ENCODE results near the gene ROR2. TPM values are rescaled to one million over a fixed set of nuclear protein-coding genes. Genes with fewer than 3 reads are reported as not detected.

Gene ROR2
- total and polyA plus RNA-seq, 2 of the 8 experiments (the other 6 are each of a cell fraction or from before 2014, with no cell fraction given): 2.7 to 4.3 TPM

DNA sequence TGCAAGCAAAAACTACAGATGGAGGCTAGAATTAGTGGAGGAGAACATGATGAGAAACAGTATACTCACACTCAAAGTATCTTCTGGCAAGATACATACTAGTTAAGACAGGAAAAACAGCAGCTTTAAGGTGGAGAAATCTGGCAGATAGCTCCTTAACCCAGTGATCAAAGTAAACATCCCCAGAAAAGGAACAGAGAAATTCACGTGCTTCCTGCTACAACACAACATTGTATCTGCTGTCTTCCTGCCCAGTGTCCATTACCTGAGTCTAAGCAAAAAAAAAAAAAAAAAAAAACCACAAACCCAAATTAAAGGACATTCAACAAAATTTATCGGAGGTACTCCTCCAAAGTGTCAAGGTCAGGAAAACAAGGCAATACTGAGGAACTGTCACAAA, 38.4 kb downstream of the ROR2 start:
- H4K20me1 ChIP-seq (replicated peaks in 1 of 2; ENCODE audit: control insufficient read depth in 1 of 2, insufficient read depth in 2 of 2, low read length in 2 of 2): peaks cover 0 to 2% of the 10 kb centered on the region in 2 experiments
- no peak overlapping the region for H3K9ac ChIP-seq (replicated peaks in 1 of 4; ENCODE audit: extremely low read depth in 1 of 4, low read depth in 3 of 4, low read length in 3 of 4)
- H2BK120ac ChIP-seq (replicated peaks; ENCODE audit: low read depth, low read length): no peak overlapping the region
- no peak overlapping the region for H3K4me3 ChIP-seq (ENCODE audit: extremely low read depth in 1 of 4, insufficient read depth in 2 of 4, low read depth in 3 of 4, low read length in 4 of 4)
- no peaks in the 10 kb centered on the region for H3K79me1 ChIP-seq (ENCODE audit: low read depth, low read length)
- no peak overlapping the region for H3K14ac ChIP-seq (ENCODE audit: insufficient read length)
- CTCF ChIA-PET (ENCODE audit: partially characterized antibody): interaction anchor here (1.0 kb wide), 1 partner anchor 42 kb away, joined by 4 read pairs; no protein-coding TSS in a partner anchor
- H2BK5ac ChIP-seq (ENCODE audit: low read depth, low read length): no peak overlapping the region
- FAIRE-seq (no peak), DNase-seq (ENCODE audit: low read depth in 1 of 2, low spot score in 2 of 2) (no peak)
- no peaks in the 10 kb centered on the region for H3K36me3 ChIP-seq (ENCODE audit: control insufficient read depth in 2 of 4, insufficient read depth in 4 of 4, low read length in 3 of 4)
- H3K79me2 ChIP-seq (ENCODE audit: control insufficient read depth in 1 of 2, insufficient read depth in 2 of 2, low read length in 2 of 2): no peaks in the 10 kb centered on the region
- no peak overlapping the region for H3K4me2 ChIP-seq (ENCODE audit: insufficient read depth in 1 of 2, low read depth in 2 of 2, low read length in 2 of 2)
- no peak overlapping the region for H4K8ac ChIP-seq (ENCODE audit: extremely low read depth, insufficient read depth, low read length)
- H2BK15ac ChIP-seq (ENCODE audit: low read length): no peak overlapping the region
- H3K4ac ChIP-seq (replicated peaks; ENCODE audit: insufficient read length, low read depth, low read length): no peak overlapping the region
- POLR2A ChIA-PET (ENCODE audit: partially characterized antibody): no interaction called here
- H3K56ac ChIP-seq (replicated peaks; ENCODE audit: insufficient read length, low read depth, low read length): no peak overlapping the region
- no peak overlapping the region for H2AFZ ChIP-seq (ENCODE audit: low read length)
- H4K91ac ChIP-seq (replicated peaks; ENCODE audit: insufficient read length, low read length): no peak overlapping the region
- no peak overlapping the region for H4K5ac ChIP-seq (ENCODE audit: insufficient read length, low read depth, low read length)
- TF ChIP-seq, protein P1, sequence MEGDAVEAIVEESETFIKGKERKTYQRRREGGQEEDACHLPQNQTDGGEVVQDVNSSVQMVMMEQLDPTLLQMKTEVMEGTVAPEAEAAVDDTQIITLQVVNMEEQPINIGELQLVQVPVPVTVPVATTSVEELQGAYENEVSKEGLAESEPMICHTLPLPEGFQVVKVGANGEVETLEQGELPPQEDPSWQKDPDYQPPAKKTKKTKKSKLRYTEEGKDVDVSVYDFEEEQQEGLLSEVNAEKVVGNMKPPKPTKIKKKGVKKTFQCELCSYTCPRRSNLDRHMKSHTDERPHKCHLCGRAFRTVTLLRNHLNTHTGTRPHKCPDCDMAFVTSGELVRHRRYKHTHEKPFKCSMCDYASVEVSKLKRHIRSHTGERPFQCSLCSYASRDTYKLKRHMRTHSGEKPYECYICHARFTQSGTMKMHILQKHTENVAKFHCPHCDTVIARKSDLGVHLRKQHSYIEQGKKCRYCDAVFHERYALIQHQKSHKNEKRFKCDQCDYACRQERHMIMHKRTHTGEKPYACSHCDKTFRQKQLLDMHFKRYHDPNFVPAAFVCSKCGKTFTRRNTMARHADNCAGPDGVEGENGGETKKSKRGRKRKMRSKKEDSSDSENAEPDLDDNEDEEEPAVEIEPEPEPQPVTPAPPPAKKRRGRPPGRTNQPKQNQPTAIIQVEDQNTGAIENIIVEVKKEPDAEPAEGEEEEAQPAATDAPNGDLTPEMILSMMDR (IDR thresholded peaks at IDR 0.05; ENCODE audit: control extremely low read depth in 1 of 3, insufficient read depth in 1 of 3, low read depth in 1 of 3, low read length in 3 of 3): no peak
- TF ChIP-seq FOSL1 (IDR thresholded peaks at IDR 0.05; ENCODE audit: insufficient read depth, low read depth, low read length) (no peak), MAFK (IDR thresholded peaks at IDR 0.05; ENCODE audit: low read depth, low read length) (no peak), HDAC2 (IDR thresholded peaks at IDR 0.05; ENCODE audit: borderline replicate concordance in 1 of 2, low read depth in 2 of 2, low read length in 2 of 2) (no peak), SIRT6 (IDR thresholded peaks at IDR 0.05; ENCODE audit: low read length) (no peak), NRF1 (IDR thresholded peaks at IDR 0.05; ENCODE audit: low read depth, low read length) (no peak), NANOG (IDR thresholded peaks at IDR 0.05; ENCODE audit: insufficient read depth, low read depth, low read length, poor library complexity, severe bottlenecking) (no peak)
- TF ChIP-seq, protein P2, sequence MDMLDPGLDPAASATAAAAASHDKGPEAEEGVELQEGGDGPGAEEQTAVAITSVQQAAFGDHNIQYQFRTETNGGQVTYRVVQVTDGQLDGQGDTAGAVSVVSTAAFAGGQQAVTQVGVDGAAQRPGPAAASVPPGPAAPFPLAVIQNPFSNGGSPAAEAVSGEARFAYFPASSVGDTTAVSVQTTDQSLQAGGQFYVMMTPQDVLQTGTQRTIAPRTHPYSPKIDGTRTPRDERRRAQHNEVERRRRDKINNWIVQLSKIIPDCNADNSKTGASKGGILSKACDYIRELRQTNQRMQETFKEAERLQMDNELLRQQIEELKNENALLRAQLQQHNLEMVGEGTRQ (IDR thresholded peaks at IDR 0.05; ENCODE audit: low read length): no peak
- no peak overlapping the region for H3K23ac ChIP-seq (ENCODE audit: insufficient read length)
- H3K27ac ChIP-seq (ENCODE audit: low read depth, low read length): no peak overlapping the region
- H3K23me2 ChIP-seq (ENCODE audit: low read depth, low read length): no peaks in the 10 kb centered on the region
- no peaks in the 10 kb centered on the region for H3K9me3 ChIP-seq (ENCODE audit: insufficient read depth in 2 of 2, low read depth in 1 of 2, low read length in 1 of 2)
- H3K4me1 ChIP-seq (replicated peaks in 1 of 4; ENCODE audit: control insufficient read depth in 3 of 4, insufficient read depth in 4 of 4, low read length in 3 of 4): peaks cover 0 to 4% (median 1%) of the 10 kb centered on the region in 4 experiments; a peak in 2 of 7 replicates
- H3K18ac ChIP-seq (ENCODE audit: extremely low read depth, low read length): no peak overlapping the region
- 86% methylated on average over 2 of the region's 2 CpGs; no CpG with 5 or more reads in 1 of the 2 experiments for WGBS, 2 experiments (ENCODE audit: extremely low coverage in 1 of 2, insufficient coverage in 1 of 2, insufficient read length in 1 of 2, insufficient replicate concordance in 2 of 2, low coverage in 1 of 2, low lambda C conversion rate in 2 of 2, missing lambda C conversion rate in 1 of 2)
- peaks cover 0 to 4% (median 0%) of the 10 kb centered on the region in 4 experiments; a peak in 3 of 7 replicates for H3K27me3 ChIP-seq (replicated peaks in 1 of 4; ENCODE audit: control insufficient read depth in 3 of 4, extremely low read depth in 1 of 4, insufficient read depth in 3 of 4, low read length in 3 of 4)
- H2BK12ac ChIP-seq (ENCODE audit: low read depth, low read length): no peak overlapping the region
- H2BK20ac ChIP-seq (ENCODE audit: low read length): no peak overlapping the region
- no peak overlapping the region for H2AK5ac ChIP-seq (ENCODE audit: low read depth, low read length)

Data from H1 (cell line).